ENCODE results near the gene RBM28.

Gene RBM28, protein sequence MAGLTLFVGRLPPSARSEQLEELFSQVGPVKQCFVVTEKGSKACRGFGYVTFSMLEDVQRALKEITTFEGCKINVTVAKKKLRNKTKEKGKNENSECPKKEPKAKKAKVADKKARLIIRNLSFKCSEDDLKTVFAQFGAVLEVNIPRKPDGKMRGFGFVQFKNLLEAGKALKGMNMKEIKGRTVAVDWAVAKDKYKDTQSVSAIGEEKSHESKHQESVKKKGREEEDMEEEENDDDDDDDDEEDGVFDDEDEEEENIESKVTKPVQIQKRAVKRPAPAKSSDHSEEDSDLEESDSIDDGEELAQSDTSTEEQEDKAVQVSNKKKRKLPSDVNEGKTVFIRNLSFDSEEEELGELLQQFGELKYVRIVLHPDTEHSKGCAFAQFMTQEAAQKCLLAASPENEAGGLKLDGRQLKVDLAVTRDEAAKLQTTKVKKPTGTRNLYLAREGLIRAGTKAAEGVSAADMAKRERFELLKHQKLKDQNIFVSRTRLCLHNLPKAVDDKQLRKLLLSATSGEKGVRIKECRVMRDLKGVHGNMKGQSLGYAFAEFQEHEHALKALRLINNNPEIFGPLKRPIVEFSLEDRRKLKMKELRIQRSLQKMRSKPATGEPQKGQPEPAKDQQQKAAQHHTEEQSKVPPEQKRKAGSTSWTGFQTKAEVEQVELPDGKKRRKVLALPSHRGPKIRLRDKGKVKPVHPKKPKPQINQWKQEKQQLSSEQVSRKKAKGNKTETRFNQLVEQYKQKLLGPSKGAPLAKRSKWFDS

DNA sequence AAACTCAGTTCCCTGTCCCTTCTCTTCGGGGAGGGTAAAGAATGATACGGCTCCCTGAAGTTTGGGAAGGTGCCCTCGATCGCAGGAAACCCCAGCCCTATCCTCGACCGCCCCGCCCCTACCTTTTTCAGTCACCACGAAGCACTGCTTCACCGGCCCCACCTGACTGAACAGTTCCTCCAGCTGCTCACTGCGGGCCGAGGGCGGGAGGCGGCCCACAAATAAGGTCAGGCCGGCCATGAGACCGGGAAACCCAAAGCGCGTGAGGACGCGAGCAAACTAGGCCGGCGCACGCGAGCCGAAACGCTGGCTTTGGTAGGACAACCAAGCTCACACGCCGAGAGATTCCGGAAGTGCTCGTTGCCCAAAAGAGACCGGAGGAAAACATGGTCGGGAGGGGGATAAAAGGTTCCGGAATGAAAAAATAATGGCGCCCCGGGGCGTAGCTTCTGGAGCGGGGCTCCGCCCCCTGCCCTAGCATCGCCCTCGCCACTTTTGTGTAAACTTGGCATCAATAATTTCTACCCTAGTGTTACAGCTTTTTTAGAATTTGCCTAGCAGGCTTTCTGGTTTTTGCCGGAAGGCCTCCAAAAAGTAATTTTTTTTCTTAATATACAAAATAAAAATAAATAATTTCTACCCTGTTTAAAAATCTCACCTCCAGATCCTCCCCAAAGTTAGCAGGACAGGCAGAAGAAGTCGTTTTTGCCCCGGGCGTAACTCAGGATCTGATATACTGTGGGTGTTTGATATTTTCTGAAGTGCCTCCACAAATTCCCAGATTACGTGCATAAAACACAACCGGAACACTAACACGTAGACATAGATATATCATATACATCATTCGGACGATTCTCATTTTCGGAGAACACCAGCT, at the start of gene RBM28:
RBM28 (minus strand) TSS at position 355 of the 877 bp plus-strand sequence; CDS start at position 240, 115 bp downstream.
- peak; percentile 69 to 75 for DNase-seq (ENCODE audit: low read depth in 1 of 2, low spot score in 1 of 2)

GRCh38 chr7:128392446-128393327, 49.0 kb upstream of the RBM28 start:
- DNase-seq (ENCODE audit: low read depth in 1 of 2, low spot score in 1 of 2) = no peak

DNA sequence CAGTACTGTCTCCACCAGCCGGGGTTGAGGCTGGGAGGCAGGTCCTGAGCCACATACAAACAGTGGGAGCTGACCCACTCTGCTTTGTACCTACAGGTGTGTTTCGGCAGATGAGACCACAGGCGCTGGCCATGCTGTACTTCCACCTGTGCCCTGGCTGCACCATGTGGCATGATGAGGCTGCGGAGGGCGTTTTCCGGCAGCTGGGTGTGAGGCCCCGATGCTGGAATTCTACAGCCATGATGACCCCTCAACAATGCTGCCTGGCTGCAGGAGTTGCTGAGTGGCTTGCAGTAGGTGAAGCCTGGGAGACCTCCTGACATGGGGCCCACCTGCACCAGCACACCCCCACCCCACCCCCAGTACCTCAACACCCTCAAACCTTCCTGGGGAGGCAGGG, 48.1 kb upstream of the RBM28 start:
- no peak for DNase-seq (ENCODE audit: low read depth in 1 of 2, low spot score in 1 of 2)

DNA sequence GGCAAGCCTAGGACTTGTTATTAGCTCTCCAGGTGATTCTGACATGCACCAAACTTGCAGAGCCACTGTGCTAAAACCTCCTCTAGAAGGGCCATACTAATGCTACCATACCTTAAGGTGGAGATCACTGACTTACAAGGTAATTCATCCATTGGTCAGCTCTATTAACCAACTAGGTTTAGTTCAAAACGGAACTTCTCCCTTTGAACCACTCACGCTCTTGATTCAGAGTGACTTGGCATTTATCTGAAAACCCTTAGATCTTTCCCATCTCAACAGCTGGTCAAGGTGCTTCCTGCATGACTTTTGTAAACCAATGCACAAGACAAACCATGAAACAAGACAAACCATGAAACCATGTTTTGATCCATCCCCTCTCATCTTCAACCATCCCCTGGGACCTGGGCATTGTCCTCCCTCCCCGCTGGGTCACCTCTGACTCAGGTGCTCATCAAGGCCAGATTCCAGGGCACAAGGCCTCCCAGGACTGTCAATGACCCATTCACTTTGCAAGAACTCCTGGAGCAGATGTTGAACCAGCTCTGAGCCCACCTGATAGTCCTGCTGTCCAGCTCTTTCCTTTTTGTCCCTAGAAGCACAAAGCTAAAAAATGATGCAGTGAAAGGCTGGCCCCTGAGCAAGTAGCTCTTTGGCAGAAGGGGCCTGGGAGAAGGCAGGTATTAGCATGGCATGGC, 47.3 kb upstream of the RBM28 start:
- no peak for DNase-seq (ENCODE audit: low read depth in 1 of 2, low spot score in 1 of 2)

DNA sequence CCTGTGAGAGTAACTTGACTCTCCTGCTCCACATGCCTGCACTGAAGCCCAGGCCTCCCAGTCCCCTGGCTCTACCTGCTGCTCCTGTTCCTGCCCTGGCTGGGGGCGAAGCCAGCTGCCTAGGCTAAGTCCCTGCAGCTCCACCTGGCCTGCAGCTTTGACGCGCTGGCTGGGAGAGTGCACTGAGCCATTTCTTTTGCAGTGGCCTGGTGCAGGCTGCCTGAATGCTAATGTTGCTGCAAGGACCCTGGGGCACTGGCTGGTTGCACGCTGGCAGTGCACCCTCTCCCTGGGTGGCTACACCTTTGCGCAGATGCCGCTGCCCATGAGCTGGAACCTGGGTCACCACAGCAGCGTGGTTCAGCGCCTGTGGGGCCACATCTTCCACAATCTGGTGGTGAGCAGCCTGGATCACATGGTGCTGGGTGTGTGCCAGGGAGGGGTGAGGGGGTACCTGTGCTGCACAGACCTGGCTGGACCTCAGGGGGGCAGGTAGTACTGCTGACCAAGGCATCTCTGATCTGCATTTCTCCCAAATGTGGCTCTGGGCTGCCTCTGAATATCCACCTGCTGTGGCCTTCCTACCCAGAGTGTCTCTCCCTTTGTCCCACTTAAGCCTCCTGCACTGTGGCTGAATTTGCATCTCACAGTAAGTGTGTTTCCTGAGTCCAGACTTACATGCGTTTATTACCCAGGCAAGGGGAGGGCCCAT, 46.1 kb upstream of the RBM28 start:
- DNase-seq (ENCODE audit: low read depth in 1 of 2, low spot score in 1 of 2) = no peak

DNA sequence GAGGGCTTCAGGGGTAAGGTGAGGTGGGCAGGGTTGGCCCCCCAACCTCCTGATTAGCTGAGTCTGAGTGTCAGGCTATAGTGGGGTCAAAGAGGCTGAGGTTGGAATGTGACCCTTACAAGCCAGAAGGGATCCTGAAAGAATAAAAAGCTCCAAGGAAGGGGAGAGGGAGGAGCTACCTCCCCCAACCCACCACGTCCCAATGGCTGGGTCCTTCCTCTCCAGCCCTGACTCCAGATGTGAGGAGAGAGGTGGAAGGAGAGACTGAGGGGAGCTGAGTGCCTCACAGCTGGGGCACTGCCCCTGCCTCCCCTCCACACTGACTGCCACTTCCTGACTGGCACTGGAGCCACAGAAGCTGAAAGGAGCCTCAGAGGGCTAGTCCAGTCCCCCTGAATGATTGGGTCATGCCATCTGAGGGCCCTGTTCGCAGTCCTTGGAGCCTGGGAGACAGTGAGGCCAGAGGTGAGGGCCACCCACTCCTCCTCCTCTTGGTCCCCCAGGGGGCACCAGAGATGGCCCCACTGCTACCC, 45.4 kb upstream of the RBM28 start:
- no peak for DNase-seq (ENCODE audit: low read depth in 1 of 2, low spot score in 1 of 2)

DNA sequence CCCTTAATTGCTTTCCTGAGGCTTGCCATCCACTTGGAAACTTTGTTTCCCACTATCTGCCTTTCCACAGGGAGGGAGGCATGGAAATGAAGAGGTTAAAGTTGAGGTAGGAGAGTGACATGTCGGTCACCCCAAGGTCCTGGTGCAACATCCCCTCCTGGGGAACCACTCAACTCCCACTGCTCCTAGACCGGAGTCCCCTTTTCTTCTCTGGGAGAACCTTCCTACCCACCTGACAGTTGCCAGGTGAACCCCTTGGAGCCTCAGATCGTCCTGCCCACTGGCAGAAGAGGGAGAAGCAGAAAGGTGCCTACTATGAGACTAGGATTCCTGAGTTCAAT, 44.4 kb upstream of the RBM28 start:
- no peak for DNase-seq (ENCODE audit: low read depth in 1 of 2, low spot score in 1 of 2)

- peak; percentile 43 to 44 for DNase-seq (ENCODE audit: low read depth in 1 of 2, low spot score in 1 of 2)
Observed at GRCh38 chr7:128387216-128388144, 43.8 kb upstream of the RBM28 start.

DNA sequence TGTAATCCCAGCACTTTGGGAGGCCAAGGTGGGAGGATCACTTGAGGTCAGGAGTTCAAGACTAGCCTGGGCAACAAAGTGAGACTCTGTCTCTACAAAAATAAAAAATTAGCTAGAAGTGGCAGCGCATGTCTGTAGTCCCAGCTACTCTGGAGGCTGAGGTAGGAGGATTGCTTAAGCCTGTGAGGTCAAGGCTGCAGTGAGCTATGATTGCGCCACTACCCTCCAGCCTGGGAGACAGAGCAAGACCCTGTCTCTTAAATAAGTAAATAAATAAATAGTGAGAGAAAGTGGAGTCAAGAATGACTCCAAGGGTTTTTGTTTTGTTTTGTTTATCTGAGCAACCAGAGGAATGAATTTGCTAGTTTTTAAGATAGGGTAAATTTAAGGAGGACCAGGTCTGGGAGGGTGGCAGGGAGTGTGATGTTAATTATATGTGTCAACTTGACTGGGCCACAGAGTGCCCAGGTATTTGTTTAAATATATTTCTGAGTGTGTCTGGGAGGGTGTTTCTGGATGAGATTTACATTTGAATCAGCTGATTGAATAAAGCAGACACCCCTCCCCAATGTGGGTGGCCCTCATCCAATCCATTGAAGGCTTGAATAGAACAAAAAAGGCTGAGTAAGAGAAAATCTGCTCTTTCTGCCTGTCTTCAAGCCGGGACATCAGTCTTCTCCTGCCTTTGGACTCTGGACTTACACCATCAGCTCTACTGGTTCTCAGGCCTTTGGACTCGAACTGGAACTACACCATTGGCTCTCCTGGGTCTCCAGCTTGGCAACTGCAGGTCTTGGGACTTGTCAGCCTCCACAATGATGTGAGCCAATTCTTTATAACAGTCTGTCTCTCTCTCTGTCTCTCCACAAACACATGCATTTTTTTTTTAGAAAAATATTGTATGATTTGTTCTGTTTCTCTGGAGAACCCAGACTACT, 42.5 kb upstream of the RBM28 start:
- no peak for DNase-seq (ENCODE audit: low read depth in 1 of 2, low spot score in 1 of 2)

DNA sequence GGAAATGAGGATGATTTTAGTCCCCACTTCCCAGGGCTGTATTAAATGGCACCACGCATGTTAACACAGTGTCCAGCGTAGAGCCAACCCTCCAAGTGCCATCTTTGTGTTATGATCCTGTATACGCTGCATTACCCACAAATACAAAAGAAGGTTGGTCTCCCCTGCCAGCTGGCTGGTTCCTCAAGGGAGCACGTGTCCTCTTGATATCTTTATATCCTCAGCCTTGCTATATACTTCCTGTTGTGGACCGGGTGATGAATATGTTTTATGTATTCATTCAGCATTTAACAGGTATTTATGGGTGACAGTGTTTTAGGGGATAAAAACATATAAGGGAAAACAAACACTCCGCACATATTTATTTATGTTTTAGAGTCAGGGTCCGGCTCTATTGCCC, 41.0 kb upstream of the RBM28 start:
- DNase-seq (ENCODE audit: low read depth in 1 of 2, low spot score in 1 of 2) = no peak

DNA sequence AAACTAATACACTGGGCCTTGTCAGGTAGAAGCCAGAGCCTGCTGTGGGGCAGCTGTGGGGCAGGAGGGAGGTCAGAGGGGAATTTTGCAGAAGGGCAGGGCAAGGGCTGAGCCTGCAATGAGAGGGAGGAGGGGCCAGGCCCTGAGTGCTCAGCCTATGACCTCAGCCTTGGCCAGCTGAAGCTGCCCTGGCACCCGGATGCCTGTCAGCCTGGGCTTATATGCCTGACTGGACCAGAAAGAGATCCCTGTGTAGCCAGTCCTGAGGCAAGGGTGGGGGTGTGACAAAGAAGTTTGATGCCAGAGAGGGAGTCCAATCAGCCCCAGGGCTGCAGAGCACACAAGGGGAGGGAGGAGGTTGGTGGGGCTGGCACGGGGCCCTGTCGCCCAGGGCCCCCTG, 40.1 kb upstream of the RBM28 start:
- DNase-seq (ENCODE audit: low read depth in 1 of 2, low spot score in 1 of 2) = no peak

GRCh38 chr7:128381161-128381821, 37.6 kb upstream of the RBM28 start:
- no peak for DNase-seq (ENCODE audit: low read depth in 1 of 2, low spot score in 1 of 2)

- no peak for DNase-seq (ENCODE audit: low read depth in 1 of 2, low spot score in 1 of 2)
Observed at GRCh38 chr7:128380483-128381106, 36.9 kb upstream of the RBM28 start.

GRCh38 chr7:128379900-128380479, 36.3 kb upstream of the RBM28 start:
- DNase-seq (ENCODE audit: low read depth in 1 of 2, low spot score in 1 of 2) = no peak

DNA sequence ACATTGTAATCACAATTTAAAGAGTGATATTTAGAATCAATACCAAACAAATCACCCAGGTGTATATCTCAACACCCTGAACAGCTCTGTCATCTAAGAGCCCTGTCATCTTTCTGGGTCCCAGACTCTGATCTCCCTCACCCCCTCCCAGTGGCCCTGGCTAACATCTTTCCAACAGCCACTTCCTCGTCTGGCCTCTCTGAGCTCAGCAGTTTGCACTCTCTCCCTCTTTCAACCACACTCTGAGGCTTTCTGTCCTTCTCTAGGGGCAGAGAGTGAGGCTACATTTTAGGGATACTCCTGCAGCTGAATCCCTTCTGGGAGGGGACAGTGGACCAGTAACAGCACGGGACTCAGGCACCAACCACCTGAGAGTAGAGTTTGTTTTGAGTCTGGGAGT, 34.9 kb upstream of the RBM28 start:
- DNase-seq (ENCODE audit: low read depth in 1 of 2, low spot score in 1 of 2) = no peak

DNA sequence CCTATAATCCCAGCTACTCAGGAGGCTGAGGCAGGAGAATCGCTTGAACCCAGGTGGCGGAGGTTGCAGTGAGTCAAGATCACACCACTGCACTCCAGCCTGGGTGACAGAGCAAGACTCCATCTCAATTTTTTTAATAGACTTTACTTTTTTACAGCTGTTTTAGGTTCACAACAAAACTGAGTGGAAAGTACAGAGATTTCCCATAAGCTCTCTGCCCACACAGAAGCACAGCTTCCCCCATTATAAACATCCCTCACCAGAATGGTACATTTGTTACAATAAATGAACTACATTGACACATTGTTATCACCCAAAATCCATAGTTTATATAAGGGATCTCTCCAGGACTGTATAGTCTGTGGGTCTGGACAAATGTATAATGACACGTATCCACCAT, 32.4 kb upstream of the RBM28 start:
- no peak for DNase-seq (ENCODE audit: low read depth in 1 of 2, low spot score in 1 of 2)
